ENCODE data around the gene EDC4. TPM values are rescaled to one million over a fixed set of nuclear protein-coding genes. Genes with fewer than 3 reads are reported as not detected.
A peak's percentile ranks its signal among the peaks of the same experiment; 100 is the strongest.

Gene EDC4
- total RNA-seq, 1 experiment from 2014 or later: 48.8 TPM

DNA sequence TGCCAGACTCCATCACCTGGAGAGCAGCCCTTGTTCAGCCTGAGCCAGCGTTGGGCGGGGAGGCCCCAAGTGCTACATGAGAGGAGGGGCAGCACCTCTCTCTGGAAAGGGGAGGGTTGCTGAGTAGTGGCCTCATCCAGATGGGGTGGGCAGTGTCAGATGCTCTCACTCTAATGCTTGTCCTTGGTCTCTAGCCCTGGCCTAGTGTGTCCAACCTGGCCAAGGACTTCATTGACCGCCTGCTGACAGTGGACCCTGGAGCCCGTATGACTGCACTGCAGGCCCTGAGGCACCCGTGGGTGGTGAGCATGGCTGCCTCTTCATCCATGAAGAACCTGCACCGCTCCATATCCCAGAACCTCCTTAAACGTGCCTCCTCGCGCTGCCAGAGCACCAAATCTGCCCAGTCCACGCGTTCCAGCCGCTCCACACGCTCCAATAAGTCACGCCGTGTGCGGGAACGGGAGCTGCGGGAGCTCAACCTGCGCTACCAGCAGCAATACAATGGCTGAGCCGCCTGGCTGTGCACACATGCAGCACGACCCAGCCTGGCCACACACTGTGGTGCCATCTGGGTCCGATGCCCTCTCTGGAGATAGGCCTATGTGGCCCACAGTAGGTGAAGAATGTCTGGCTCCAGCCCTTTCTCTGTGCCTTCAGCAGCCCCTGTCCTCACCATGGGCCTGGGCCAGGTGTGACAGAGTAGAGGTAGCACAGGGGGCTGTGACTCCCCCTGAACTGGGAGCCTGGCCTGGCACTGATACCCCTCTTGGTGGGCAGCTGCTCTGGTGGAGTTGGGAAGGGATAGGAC is 54.5 kb downstream of the EDC4 start:
- no peaks in the 10 kb centered on the region for H3K79me2 ChIP-seq (ENCODE audit: low read depth)
- intact Hi-C loops (cut with micrococcal nuclease; ENCODE audit: unreplicated experiment): loop anchor here (5.0 kb wide), 1 partner anchor 35 kb away; the partner anchor contains the start of gene PSKH1
- H3K4me2 ChIP-seq: no peak overlapping the region
- H4K20me1 ChIP-seq (ENCODE audit: insufficient read depth): peaks cover 33% of the 10 kb centered on the region
- peaks cover 5% of the 10 kb centered on the region; the same call in 1 of the 2 replicates for H3F3A ChIP-seq (ENCODE audit: insufficient read depth, low read depth)
- H3K9me3 ChIP-seq (ENCODE audit: insufficient read depth, low read depth): no peaks in the 10 kb centered on the region
- DNase-seq: no peak
- CTCF ChIA-PET: no interaction called here
- no peaks in the 10 kb centered on the region for H3K4me1 ChIP-seq (replicated peaks; ENCODE audit: insufficient read depth)
- no peak overlapping the region for H3K27ac ChIP-seq
- H3K27me3 ChIP-seq (ENCODE audit: insufficient read depth, low read depth): no peaks in the 10 kb centered on the region
- no peak overlapping the region for H3K4me3 ChIP-seq
- POLR2A ChIA-PET (ENCODE audit: unreplicated experiment): no interaction called here
- no peaks in the 10 kb centered on the region for H3K36me3 ChIP-seq (ENCODE audit: low read depth)
- no TSS peak for BruUV-seq (replicated peaks)
- no peaks in the 10 kb centered on the region for H3K9me2 ChIP-seq (ENCODE audit: insufficient read depth)
- TF ChIP-seq, protein P1, sequence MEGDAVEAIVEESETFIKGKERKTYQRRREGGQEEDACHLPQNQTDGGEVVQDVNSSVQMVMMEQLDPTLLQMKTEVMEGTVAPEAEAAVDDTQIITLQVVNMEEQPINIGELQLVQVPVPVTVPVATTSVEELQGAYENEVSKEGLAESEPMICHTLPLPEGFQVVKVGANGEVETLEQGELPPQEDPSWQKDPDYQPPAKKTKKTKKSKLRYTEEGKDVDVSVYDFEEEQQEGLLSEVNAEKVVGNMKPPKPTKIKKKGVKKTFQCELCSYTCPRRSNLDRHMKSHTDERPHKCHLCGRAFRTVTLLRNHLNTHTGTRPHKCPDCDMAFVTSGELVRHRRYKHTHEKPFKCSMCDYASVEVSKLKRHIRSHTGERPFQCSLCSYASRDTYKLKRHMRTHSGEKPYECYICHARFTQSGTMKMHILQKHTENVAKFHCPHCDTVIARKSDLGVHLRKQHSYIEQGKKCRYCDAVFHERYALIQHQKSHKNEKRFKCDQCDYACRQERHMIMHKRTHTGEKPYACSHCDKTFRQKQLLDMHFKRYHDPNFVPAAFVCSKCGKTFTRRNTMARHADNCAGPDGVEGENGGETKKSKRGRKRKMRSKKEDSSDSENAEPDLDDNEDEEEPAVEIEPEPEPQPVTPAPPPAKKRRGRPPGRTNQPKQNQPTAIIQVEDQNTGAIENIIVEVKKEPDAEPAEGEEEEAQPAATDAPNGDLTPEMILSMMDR (conservative IDR thresholded peaks at IDR 0.05): no peak
- no peak for TF ChIP-seq EZH2 (IDR thresholded peaks at IDR 0.05; ENCODE audit: low read depth)
- H2AFZ ChIP-seq: no peak overlapping the region

DNA sequence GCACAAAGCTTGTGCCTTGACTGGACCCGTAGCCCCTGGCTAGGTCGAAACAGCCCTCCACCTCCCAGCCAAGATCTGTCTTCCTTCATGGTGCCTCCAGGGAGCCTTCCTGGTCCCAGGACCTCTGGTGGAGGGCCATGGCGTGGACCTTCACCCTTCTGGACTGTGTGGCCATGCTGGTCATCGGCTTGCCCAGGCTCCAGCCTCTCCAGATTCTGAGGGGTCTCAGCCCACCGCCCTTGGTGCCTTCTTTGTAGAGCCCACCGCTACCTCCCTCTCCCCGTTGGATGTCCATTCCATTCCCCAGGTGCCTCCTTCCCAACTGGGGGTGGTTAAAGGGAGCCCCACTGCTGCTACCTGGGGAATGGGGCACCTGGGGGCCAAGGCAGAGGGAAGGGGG is 55.3 kb downstream of the EDC4 start:
- no peak for TF ChIP-seq EZH2 (IDR thresholded peaks at IDR 0.05; ENCODE audit: low read depth)
- TF ChIP-seq, protein P1 (conservative IDR thresholded peaks at IDR 0.05): no peak
- DNase-seq: no peak
- ChIA-PET POLR2A (ENCODE audit: unreplicated experiment) (no interaction called here), CTCF (no interaction called here)
- no peaks in the 10 kb centered on the region for H3K36me3 ChIP-seq (ENCODE audit: low read depth)
- no peak overlapping the region for H2AFZ ChIP-seq
- peaks cover 5% of the 10 kb centered on the region; the same call in 1 of the 2 replicates for H3F3A ChIP-seq (ENCODE audit: insufficient read depth, low read depth)
- BruUV-seq (replicated peaks): no TSS peak
- intact Hi-C loops (cut with micrococcal nuclease; ENCODE audit: unreplicated experiment): loop anchor here (1.0 to 5.0 kb wide), 4 partner anchors 36 to 407 kb away; partner anchors contain the start of gene PSKH1
- H3K9me2 ChIP-seq (ENCODE audit: insufficient read depth): no peaks in the 10 kb centered on the region
- H3K79me2 ChIP-seq (ENCODE audit: low read depth): no peaks in the 10 kb centered on the region
- no peak overlapping the region for H3K27ac ChIP-seq
- H3K4me2 ChIP-seq: no peak overlapping the region
- H3K9me3 ChIP-seq (ENCODE audit: insufficient read depth, low read depth): no peaks in the 10 kb centered on the region
- peaks cover 33% of the 10 kb centered on the region for H4K20me1 ChIP-seq (ENCODE audit: insufficient read depth)
- no peaks in the 10 kb centered on the region for H3K4me1 ChIP-seq (replicated peaks; ENCODE audit: insufficient read depth)
- H3K27me3 ChIP-seq (ENCODE audit: insufficient read depth, low read depth): no peaks in the 10 kb centered on the region
- no peak overlapping the region for H3K4me3 ChIP-seq

GRCh38 chr16:67928561-67929364 is 55.9 kb downstream of the EDC4 start:
- H3F3A ChIP-seq (ENCODE audit: insufficient read depth, low read depth): peaks cover 5% of the 10 kb centered on the region; the same call in 1 of the 2 replicates
- peaks cover 33% of the 10 kb centered on the region for H4K20me1 ChIP-seq (ENCODE audit: insufficient read depth)
- CTCF ChIA-PET: interaction anchor here (0.6 kb wide), 1 partner anchor 103 kb away, joined by 3 read pairs; no protein-coding TSS in a partner anchor
- no peak overlapping the region for H2AFZ ChIP-seq
- intact Hi-C loops (cut with micrococcal nuclease; ENCODE audit: unreplicated experiment): loop anchor here (1.0 to 5.0 kb wide), 4 partner anchors 36 to 407 kb away; partner anchors contain the start of gene PSKH1
- H3K27ac ChIP-seq: no peak overlapping the region
- POLR2A ChIA-PET (ENCODE audit: unreplicated experiment): no interaction called here
- no TSS peak for BruUV-seq (replicated peaks)
- no peaks in the 10 kb centered on the region for H3K9me2 ChIP-seq (ENCODE audit: insufficient read depth)
- no peaks in the 10 kb centered on the region for H3K36me3 ChIP-seq (ENCODE audit: low read depth)
- H3K4me3 ChIP-seq: no peak overlapping the region
- no peaks in the 10 kb centered on the region for H3K9me3 ChIP-seq (ENCODE audit: insufficient read depth, low read depth)
- TF ChIP-seq, protein P1 (conservative IDR thresholded peaks at IDR 0.05): peak; percentile 90
- TF ChIP-seq EZH2 (IDR thresholded peaks at IDR 0.05; ENCODE audit: low read depth): no peak
- H3K4me2 ChIP-seq: no peak overlapping the region
- peak in 1 of 2 experiments; percentile 64 for DNase-seq
- H3K79me2 ChIP-seq (ENCODE audit: low read depth): no peaks in the 10 kb centered on the region
- no peaks in the 10 kb centered on the region for H3K27me3 ChIP-seq (ENCODE audit: insufficient read depth, low read depth)
- H3K4me1 ChIP-seq (replicated peaks; ENCODE audit: insufficient read depth): no peaks in the 10 kb centered on the region
